GM12801 (cell line): Measurements from ENCODE around the gene PARD3.

Experiments used
- TF ChIP-seq, protein P1 (sequence below): IDR thresholded peaks from one replicate; pipeline ENCODE4 v1.5.1; 2011; ENCODE audit warnings: control low read depth; ENCODE audit not compliant: insufficient read length; ENCODE audit errors: extremely low read depth

The PARD3 gene

DNA sequence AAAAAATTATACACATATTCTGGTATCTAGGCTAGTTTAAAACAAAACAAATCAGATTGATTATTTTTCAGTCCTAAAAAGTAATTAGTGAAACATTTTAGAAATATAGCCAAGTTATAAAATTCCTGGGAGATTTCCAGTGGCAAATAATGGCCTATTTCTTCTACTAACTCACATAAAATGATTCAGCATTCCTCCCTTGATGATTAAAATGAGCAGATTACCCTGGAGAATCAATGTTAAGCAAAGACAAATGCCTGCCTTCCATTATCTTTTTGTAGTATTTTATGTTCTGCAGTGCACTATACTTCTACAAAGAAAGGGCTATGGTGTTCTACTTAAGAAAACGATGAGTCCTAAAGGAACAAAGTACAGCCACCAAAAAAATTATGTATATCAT, 53.6 kb downstream of the PARD3 start:
- TF ChIP-seq, protein P1, sequence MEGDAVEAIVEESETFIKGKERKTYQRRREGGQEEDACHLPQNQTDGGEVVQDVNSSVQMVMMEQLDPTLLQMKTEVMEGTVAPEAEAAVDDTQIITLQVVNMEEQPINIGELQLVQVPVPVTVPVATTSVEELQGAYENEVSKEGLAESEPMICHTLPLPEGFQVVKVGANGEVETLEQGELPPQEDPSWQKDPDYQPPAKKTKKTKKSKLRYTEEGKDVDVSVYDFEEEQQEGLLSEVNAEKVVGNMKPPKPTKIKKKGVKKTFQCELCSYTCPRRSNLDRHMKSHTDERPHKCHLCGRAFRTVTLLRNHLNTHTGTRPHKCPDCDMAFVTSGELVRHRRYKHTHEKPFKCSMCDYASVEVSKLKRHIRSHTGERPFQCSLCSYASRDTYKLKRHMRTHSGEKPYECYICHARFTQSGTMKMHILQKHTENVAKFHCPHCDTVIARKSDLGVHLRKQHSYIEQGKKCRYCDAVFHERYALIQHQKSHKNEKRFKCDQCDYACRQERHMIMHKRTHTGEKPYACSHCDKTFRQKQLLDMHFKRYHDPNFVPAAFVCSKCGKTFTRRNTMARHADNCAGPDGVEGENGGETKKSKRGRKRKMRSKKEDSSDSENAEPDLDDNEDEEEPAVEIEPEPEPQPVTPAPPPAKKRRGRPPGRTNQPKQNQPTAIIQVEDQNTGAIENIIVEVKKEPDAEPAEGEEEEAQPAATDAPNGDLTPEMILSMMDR = no peak

DNA sequence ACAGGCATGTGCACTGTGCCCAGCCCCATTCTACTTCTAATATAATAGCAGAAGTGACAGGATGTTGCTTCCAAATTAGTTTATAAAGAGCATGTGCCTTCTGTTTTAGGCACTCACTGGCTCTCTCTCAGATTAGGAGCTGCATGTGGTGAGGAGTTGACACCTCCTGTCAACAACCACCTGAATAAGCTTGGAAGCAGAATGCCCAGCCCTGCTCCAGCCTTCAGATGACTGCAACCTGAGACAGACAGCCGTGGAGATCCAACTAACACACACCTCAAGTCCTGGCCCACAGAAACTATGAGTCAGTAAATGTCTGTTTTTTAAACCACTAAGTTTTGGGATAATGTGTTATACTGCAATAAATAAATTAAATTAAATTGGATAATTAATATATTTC, 54.5 kb downstream of the PARD3 start:
- TF ChIP-seq, protein P1 = no peak

DNA sequence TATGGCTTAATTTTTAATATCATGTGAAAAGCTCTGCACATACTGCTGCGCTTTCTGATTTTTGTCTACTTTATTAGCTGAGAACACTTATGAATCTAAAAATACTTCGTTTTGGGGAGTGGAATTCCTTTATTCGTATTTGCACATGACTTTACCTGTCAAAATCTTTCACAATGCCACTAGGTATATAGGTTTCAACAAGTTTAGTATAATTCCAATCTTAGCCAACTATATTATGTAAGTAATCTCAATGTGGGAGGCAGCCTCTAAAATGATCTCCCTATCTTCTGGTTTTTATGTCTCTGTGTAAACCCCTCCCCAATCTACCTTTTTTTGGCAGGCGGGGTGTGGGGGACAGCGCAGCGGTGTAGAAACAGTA, 55.3 kb downstream of the PARD3 start:
- TF ChIP-seq, protein P1 = no peak

DNA sequence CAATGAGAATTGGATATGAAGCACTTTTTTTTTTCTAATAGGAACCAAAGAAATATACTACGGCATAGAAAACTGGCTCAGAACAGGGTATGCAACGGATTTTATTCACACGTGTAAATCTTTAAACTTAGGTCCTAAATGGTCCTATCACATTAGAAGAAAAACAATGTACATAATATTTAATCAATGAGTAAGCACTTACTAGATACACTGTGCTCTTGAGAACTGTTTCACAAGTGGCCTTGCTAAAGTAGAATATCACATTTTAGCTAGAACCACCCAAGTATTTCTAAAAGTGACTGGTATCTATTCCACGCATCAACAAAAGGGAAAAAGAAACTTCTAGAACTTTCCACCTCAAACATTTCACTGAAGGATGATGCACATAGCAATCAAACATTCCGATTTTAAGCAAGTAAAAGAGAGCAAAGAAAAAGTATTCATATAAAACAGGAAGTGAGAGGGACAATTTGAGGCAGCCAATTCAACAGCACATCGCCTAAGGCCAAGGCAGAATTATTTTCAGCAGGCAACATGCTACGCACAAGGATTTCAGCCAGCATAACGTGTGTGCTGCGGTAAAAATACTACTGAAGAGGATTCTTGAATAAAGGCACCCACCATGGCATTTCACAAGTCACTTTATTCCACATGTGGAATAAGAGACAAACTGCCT, 55.8 kb downstream of the PARD3 start:
- TF ChIP-seq, protein P1 = no peak

DNA sequence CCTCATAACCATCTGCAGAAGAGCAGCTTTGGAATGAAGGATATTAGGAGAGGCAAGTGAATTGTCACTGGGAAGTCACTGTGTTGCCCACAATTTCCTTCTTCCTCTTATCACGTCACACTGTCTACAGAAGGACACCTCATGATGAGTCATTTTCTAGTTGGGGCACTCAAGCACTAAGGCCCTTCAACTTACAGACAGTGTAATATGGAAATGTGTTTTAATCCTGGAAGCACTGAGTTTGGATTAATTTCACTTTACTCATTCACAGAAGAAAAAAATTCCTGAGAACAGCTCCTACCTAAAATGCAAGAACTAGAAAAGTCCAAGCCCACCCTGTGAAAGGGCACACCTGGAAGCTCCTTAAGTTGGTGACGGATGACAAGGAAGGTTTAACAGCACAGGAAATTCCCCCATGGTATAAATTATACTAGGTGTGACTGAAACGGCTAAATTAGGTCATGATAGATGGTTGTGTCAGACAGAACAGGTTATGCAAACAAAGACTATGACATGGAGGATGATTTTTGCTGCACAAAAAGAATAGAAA, 56.6 kb downstream of the PARD3 start:
- TF ChIP-seq, protein P1 = no peak

DNA sequence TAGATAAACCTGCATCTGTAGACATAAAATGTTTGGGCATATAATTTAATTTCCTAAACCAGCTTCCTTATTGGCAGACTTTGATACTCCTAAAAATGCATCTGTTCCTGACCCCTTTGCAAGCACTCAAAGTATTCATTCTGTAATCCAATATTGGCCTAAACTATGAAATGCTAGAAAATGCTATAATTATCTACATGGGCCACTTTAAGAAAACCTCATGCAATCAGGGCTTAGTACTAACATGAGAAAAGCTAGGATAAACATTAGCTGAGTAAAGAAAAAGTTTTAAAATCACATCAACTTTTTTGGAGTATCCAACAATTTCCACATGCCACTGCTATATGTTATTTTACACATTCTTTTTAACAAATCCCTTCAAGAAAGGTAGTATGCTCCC, 57.2 kb downstream of the PARD3 start:
- TF ChIP-seq, protein P1 = no peak

DNA sequence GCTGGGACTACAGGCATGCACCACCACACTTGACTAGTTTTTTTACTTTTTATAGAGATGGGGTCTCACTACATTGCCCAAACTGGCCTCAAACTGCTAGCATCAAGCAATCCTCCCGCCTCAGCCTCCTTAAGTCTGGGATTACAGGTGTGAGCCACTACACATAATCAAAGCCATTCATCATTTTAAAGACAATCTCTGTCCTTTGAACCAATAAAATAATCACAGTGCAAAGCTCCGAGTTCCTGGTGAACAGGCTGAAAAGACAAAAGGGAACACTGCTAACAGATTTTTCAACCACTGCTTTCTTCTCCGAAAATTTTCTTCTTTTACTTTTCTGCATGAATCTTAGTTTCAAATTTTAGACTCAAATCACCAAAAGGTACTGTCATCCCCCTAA, 58.5 kb downstream of the PARD3 start:
- TF ChIP-seq, protein P1 = no peak
